Activated CD4-positive, alpha-beta T cell treated with anti-CD3 and anti-CD28 coated beads, Interleukin-2, amount 10 ng/mL, durations not matched to agents 24 days and 14 days (primary cell): ENCODE data around the gene TPH2. TPM values are rescaled to one million over a fixed set of nuclear protein-coding genes. Genes with fewer than 3 reads are reported as not detected.

Source experiments
- DNase-seq: peaks from one replicate; pipeline ENCODE4 v3.0.0; 2022
- H3K27ac Mint-ChIP-seq: one replicate; pipeline ENCODE4 v1.8.0; 2022; ENCODE audit warnings: mild to moderate bottlenecking, mixed read lengths
- H3K27me3 Mint-ChIP-seq: one replicate; pipeline ENCODE4 v1.8.0; 2022; ENCODE audit warnings: mixed read lengths
- H3K36me3 Mint-ChIP-seq: one replicate; pipeline ENCODE4 v1.8.0; 2022; ENCODE audit warnings: low read depth, mild to moderate bottlenecking, mixed read lengths
- H3K4me1 Mint-ChIP-seq: one replicate; pipeline ENCODE4 v1.8.0; 2021; ENCODE audit warnings: mixed read lengths
- H3K4me3 Mint-ChIP-seq: one replicate; pipeline ENCODE4 v1.8.0; 2022; ENCODE audit warnings: mild to moderate bottlenecking, moderate library complexity, mixed read lengths
- H3K9me3 Mint-ChIP-seq: one replicate; pipeline ENCODE4 v1.8.0; 2021; ENCODE audit warnings: mixed read lengths
- intact Hi-C: fragments of 100-400 bp; cut with micrococcal nuclease; formaldehyde crosslinking; loops from one replicate; pipeline ENCODE4 v1.15.1; 2023
- total RNA-seq: library from RNA; stranded (reverse); gene quantifications from 2 replicates; pipeline ENCODE4 v1.2.3, GENCODE V29; 2022

Gene TPH2
- total RNA-seq, 1 donor from 2014 or later, result not detected

- H3K9me3 Mint-ChIP-seq, result no peaks in the 10 kb centered on the region
- DNase-seq, result no peak
- H3K36me3 Mint-ChIP-seq, result no peaks in the 10 kb centered on the region
- H3K27me3 Mint-ChIP-seq, result peaks cover 27% of the 10 kb centered on the region
- no peak overlapping the region for H3K4me3 Mint-ChIP-seq
- H3K4me1 Mint-ChIP-seq, result no peaks in the 10 kb centered on the region
- intact Hi-C loops, result no loop called here
- H3K27ac Mint-ChIP-seq, result no peak overlapping the region
Measured at GRCh38 chr12:71948390-71948789, 9.7 kb downstream of the TPH2 start.

DNA sequence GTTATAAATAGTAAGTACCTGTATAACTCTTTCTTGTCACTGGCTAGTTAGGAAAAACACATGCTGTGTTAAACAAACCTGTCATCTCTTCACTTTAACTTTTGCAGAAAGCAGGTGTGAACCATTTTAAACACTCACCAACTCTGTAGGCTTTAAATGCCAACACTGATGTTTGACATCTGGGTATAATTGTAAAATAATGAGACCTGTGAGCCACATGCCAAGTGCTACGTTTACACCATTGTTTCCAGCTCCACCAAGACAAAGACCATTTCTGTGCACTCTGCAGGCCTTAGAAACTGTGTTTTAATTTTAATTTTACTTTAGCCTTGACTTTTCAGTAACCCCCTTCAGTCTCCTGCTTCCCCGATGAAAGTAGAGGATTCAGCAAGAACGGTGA, 11.0 kb downstream of the TPH2 start:
- Mint-ChIP-seq H3K9me3 (no peaks in the 10 kb centered on the region), H3K27ac (no peak overlapping the region), H3K36me3 (no peaks in the 10 kb centered on the region), H3K4me1 (no peaks in the 10 kb centered on the region), H3K27me3 (peaks cover 27% of the 10 kb centered on the region), H3K4me3 (no peak overlapping the region)
- DNase-seq, result no peak
- intact Hi-C loops, result no loop called here

- no peaks in the 10 kb centered on the region for H3K9me3 Mint-ChIP-seq
- intact Hi-C loops, result no loop called here
- H3K27ac Mint-ChIP-seq, result no peak overlapping the region
- H3K27me3 Mint-ChIP-seq, result peaks cover 21% of the 10 kb centered on the region
- H3K4me1 Mint-ChIP-seq, result no peaks in the 10 kb centered on the region
- H3K4me3 Mint-ChIP-seq, result no peak overlapping the region
- no peak for DNase-seq
- no peaks in the 10 kb centered on the region for H3K36me3 Mint-ChIP-seq
Measured at GRCh38 chr12:71950404-71950803, 11.8 kb downstream of the TPH2 start.

DNA sequence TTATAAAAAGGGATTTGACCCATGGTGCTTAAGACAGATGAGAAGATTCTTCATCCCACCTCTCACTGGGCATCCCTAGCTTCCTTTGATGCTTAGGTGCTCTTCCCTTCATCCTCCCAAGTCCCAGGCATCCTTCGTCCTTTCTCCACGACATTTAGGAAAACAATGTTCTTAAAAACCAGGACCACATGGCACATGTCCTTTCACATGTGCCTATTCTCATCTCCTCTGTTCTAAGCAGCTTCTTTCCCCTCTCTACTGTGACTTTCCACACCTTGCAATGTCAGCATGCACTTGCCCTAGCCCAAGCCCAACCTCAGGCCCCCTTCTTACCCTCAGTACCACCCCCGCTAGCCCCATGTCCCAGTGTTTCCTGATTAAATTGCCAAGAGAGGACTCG, 12.2 kb downstream of the TPH2 start:
- Mint-ChIP-seq H3K27ac (no peak overlapping the region), H3K4me1 (no peaks in the 10 kb centered on the region), H3K36me3 (no peaks in the 10 kb centered on the region), H3K27me3 (peaks cover 20% of the 10 kb centered on the region), H3K4me3 (no peak overlapping the region), H3K9me3 (no peaks in the 10 kb centered on the region)
- no peak for DNase-seq
- intact Hi-C loops, result no loop called here

- H3K4me1 Mint-ChIP-seq, result no peaks in the 10 kb centered on the region
- peaks cover 4% of the 10 kb centered on the region for H3K27me3 Mint-ChIP-seq
- no peak for DNase-seq
Measured at GRCh38 chr12:71954083-71954778, 15.6 kb downstream of the TPH2 start.

DNA sequence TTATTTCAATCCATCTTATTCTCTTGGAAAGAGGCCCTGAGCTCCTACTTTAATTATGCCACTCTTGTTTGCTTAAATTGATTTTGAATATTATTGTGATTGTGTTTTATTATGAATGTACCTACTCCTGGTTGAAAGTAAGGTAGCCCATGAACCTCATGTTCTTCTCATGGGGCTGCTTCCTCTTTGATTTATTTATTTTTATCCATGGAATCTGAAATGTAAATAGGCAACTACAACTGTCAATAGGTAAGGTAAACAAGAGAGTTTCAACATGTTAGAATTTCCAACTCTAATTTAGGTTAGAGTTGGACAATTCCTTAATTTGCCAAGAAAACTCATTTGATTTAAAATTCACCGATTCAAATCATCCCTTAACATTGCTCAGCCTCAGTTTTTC, 16.2 kb downstream of the TPH2 start:
- Mint-ChIP-seq H3K36me3 (no peaks in the 10 kb centered on the region), H3K4me1 (no peaks in the 10 kb centered on the region), H3K27ac (no peak overlapping the region), H3K9me3 (no peaks in the 10 kb centered on the region), H3K27me3 (peaks cover 6% of the 10 kb centered on the region), H3K4me3 (no peak overlapping the region)
- DNase-seq, result no peak
- intact Hi-C loops, result no loop called here

More at GRCh38 chr12:71954083-71954778, 15.6 kb downstream of the TPH2 start:
- Mint-ChIP-seq H3K4me3 (no peak overlapping the region), H3K27ac (no peak overlapping the region), H3K9me3 (no peaks in the 10 kb centered on the region), H3K36me3 (no peaks in the 10 kb centered on the region)
- intact Hi-C loops, result no loop called here

DNA sequence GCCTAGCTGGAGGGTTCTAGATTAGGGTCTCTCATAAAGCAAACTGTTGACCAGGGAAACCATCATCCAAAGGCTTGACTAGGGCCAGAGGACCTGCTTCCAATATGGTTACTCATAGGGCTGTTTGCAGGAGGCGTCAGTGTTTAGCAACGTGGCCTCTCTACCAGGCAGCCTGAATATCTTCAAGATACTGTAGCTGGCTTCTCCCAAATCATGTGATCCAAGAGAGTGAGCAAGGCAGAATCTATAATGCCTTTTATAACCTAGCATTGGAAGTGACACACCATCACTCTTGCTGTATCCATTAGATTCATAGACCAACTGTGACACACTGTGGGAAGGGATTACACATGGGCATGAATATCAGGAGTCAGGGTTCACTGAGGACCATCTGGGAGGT, 17.3 kb downstream of the TPH2 start:
- Mint-ChIP-seq H3K27ac (no peak overlapping the region), H3K9me3 (no peaks in the 10 kb centered on the region), H3K4me3 (no peak overlapping the region), H3K4me1 (no peaks in the 10 kb centered on the region), H3K36me3 (no peaks in the 10 kb centered on the region), H3K27me3 (peaks cover 6% of the 10 kb centered on the region)
- intact Hi-C loops, result no loop called here
- no peak for DNase-seq

GRCh38 chr12:71958056-71958455, 19.4 kb downstream of the TPH2 start:
- Mint-ChIP-seq H3K36me3 (no peaks in the 10 kb centered on the region), H3K4me3 (no peak overlapping the region), H3K9me3 (no peaks in the 10 kb centered on the region), H3K4me1 (no peaks in the 10 kb centered on the region), H3K27me3 (peaks cover 9% of the 10 kb centered on the region), H3K27ac (no peak overlapping the region)
- no peak for DNase-seq
- intact Hi-C loops, result no loop called here

DNA sequence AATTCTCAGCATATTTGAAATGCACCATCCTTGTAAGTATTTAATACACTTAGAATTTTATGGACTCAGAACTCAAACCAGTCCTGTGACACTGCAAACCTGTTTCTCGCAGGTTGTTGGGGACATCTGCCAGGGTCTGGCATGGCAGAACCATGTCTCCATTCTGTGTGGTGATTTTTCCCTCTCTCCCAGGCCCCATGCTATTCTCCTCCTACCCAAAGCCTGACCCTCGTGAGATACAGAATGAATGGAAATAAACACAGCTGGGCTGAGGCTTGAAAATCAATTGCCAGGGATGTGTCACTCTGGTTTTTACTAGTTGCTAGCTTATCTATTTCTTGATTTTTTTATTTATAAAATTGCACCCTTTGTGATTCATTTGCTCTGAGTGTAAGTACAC, 19.8 kb downstream of the TPH2 start:
- Mint-ChIP-seq H3K27ac (no peak overlapping the region), H3K4me1 (no peaks in the 10 kb centered on the region), H3K27me3 (peaks cover 9% of the 10 kb centered on the region), H3K36me3 (no peaks in the 10 kb centered on the region), H3K9me3 (no peaks in the 10 kb centered on the region), H3K4me3 (no peak overlapping the region)
- intact Hi-C loops, result no loop called here
- DNase-seq, result no peak

DNA sequence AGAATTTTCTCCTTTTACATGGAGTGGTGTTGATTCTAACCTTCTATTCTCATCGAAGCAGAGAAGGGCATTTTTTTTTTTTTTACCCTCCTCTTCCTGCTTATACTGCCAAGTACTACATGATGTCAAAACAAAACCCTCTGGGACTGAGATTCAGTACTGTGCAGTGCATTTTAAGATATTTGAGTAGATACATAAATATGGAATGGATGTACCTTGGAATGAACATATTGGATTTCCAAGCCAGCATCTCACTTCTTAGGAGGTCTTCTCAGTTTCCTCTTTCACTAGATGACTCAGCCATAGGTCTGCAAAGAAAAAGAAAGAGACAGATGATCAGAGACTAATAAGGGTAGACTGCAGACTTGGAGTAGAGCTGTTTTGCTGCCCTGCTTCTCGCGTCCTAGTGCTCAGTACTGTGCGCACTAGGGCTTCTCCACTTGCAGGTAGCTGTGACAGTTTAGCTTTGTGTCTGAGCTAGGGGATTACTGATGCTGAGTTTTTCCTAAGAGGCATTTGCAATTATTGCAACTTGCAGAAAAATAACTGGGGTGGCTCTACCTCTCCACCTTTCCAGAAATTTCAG, 20.4 kb downstream of the TPH2 start:
- Mint-ChIP-seq H3K27ac (no peak overlapping the region), H3K4me3 (no peak overlapping the region), H3K27me3 (peaks cover 7% of the 10 kb centered on the region), H3K36me3 (no peaks in the 10 kb centered on the region), H3K4me1 (no peaks in the 10 kb centered on the region), H3K9me3 (no peaks in the 10 kb centered on the region)
- DNase-seq, result no peak
- intact Hi-C loops, result no loop called here

DNA sequence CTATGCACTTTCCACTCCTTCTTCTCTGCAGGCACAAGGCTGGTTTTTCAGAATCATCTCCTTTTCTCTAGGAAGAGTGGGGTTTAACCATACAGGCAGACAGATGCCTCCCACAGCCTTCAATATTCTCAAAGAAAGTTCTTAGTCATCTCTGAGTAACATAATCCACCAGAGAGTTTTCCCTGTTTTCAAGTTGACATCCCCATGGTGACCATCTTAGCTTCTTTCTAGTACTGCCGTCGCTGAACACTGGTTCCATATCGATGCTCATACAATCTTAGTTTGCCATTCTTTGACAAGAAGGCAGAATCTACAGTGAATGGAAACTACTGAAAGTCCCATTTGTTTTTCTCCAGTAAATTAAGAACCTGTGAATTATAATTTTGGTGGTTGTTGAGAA, 28.6 kb downstream of the TPH2 start:
- Mint-ChIP-seq H3K4me1 (no peaks in the 10 kb centered on the region), H3K9me3 (no peaks in the 10 kb centered on the region), H3K27me3 (peaks cover 25% of the 10 kb centered on the region), H3K27ac (no peak overlapping the region), H3K4me3 (no peak overlapping the region), H3K36me3 (no peaks in the 10 kb centered on the region)
- DNase-seq, result no peak
- intact Hi-C loops, result no loop called here

DNA sequence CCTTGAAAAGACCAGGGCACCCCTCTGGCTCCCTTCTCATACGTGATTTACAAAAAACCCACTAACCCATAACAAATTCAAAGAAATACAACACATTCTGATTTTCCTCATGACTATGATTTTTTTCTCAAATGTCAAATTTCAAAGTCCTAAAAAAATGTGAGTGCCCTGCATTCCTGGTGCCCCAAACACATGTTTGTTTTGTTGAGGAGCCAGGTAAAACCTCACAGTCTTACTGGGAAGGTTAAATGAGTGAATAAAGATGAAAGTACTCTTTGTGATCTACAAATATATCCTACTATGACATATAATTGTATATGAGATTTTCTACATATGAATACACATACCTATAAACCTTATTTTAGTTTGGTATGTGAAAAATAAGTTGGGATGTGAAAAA, 30.7 kb downstream of the TPH2 start:
- no peak overlapping the region for H3K4me3 Mint-ChIP-seq
- H3K36me3 Mint-ChIP-seq, result no peaks in the 10 kb centered on the region
- DNase-seq, result no peak
- no peaks in the 10 kb centered on the region for H3K9me3 Mint-ChIP-seq
- H3K27ac Mint-ChIP-seq, result no peak overlapping the region
- peaks cover 25% of the 10 kb centered on the region for H3K27me3 Mint-ChIP-seq
- no peaks in the 10 kb centered on the region for H3K4me1 Mint-ChIP-seq
- intact Hi-C loops, result no loop called here

DNA sequence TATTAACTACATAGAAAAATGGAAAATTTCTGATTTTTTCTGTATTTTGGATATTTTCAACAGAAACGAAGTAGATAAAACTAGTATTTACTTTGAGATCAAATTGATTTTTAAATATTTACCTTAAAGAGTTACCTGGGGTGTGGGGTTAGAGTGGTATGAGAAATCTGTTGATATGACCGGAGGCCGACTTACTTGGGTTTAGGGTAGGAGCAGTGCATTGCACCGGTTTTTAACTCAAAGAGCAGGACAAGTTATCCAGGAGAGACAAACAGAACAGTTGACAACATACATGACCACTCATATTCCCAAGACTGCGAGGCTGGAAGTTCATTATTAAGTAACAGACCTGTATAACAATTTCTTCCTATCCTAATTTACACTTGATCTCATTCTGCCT, 31.4 kb downstream of the TPH2 start:
- Mint-ChIP-seq H3K27me3 (peaks cover 23% of the 10 kb centered on the region), H3K27ac (no peak overlapping the region), H3K4me1 (no peaks in the 10 kb centered on the region), H3K9me3 (no peaks in the 10 kb centered on the region), H3K36me3 (no peaks in the 10 kb centered on the region), H3K4me3 (no peak overlapping the region)
- intact Hi-C loops, result no loop called here
- DNase-seq, result no peak

DNA sequence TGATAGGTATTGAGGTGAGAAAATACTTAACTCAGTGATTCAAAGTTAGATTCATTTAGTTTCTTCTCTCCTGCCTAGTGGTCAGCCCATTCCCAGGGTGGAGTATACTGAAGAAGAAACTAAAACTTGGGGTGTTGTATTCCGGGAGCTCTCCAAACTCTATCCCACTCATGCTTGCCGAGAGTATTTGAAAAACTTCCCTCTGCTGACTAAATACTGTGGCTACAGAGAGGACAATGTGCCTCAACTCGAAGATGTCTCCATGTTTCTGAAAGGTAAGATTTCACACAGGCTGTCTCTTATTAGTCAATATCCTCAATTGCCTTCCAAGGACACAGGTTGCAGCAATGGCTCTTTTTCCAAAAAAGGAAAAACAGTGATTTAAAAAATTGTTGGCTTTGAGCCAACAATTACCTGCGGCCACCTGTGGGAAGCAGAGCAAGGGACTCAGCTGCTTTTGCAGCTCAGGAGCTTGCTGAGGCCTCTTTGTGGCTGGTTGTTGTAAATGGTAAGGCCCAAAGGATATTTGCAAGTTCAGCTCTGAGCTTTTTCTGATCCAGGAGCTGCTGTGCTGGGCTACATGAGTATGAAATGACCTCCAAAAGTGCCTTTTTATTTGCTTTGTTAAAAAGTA, 33.9 kb downstream of the TPH2 start:
- H3K4me1 Mint-ChIP-seq, result no peaks in the 10 kb centered on the region
- H3K27me3 Mint-ChIP-seq, result peaks cover 11% of the 10 kb centered on the region
- intact Hi-C loops, result no loop called here
- no peaks in the 10 kb centered on the region for H3K9me3 Mint-ChIP-seq
- no peak for DNase-seq
- H3K27ac Mint-ChIP-seq, result no peak overlapping the region
- H3K4me3 Mint-ChIP-seq, result no peak overlapping the region
- no peaks in the 10 kb centered on the region for H3K36me3 Mint-ChIP-seq
